ENCODE measurements around the gene MPP7.

The MPP7 gene

GRCh38 chr10:28269842-28270456 is 32.9 kb downstream of the MPP7 start:
- DNase-seq (ENCODE audit: low spot score): no peak

GRCh38 chr10:28266449-28267224 is 36.2 kb downstream of the MPP7 start:
- DNase-seq (ENCODE audit: low spot score): no peak

- DNase-seq (ENCODE audit: low spot score): no peak
Measured at GRCh38 chr10:28263136-28263857, 39.6 kb downstream of the MPP7 start.

GRCh38 chr10:28256776-28257175 is 46.1 kb downstream of the MPP7 start:
- DNase-seq (ENCODE audit: low spot score): no peak

GRCh38 chr10:28254290-28254985 is 48.4 kb downstream of the MPP7 start:
- DNase-seq (ENCODE audit: low spot score): no peak

GRCh38 chr10:28253169-28253785 is 49.6 kb downstream of the MPP7 start:
- DNase-seq (ENCODE audit: low spot score): no peak
